ENCODE results near the gene AK8. TPM values are rescaled to one million over a fixed set of nuclear protein-coding genes. Genes with fewer than 3 reads are reported as not detected.

The AK8 gene
- total RNA-seq, 1 experiment from 2014 or later: not detected

DNA sequence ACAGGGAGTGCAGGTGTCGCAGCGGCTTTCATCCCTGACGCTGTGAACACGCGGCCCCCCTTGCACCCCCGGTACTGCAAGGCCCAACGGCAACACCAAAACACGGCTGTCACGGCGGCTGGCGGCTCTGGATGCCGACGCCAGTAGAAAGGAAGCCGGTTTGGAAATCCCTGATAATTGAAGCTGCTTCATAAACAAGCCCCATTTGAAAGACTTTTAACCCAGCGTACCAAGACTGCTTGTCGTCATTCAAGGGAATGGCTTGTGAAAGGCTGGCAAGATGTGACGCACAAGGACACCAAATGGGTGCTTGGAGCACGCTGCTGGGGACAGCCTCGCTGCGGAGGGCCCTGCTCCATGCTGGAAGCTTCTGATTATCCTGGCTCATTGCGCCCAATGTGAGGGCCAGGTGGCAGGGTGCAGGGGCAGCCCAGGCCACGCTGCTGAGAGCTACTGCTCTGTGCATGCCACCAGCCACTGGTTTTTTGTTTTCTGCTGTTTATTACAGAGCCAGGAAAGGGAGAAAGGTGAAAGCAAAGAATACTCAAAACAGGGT lies 144.7 kb downstream of the AK8 start:
- Histone ChIP-seq H3K36me3 (ENCODE audit: insufficient read depth, low read length, poor library complexity, severe bottlenecking) (no peaks in the 10 kb centered on the region), H3K4me1 (ENCODE audit: insufficient read depth, low read length, poor library complexity, severe bottlenecking) (no peaks in the 10 kb centered on the region), H3K4me3 (ENCODE audit: low read depth, low read length, poor library complexity, severe bottlenecking) (no peak overlapping the region), H3K9me3 (ENCODE audit: low read depth, low read length, poor library complexity, severe bottlenecking) (no peaks in the 10 kb centered on the region), H3K27me3 (replicated peaks; ENCODE audit: insufficient read depth, low read depth, low read length, poor library complexity) (no peaks in the 10 kb centered on the region), H3K27ac (ENCODE audit: low read depth, low read length, poor library complexity, severe bottlenecking) (no peak overlapping the region)
- no TSS peak for BruUV-seq (replicated peaks)
- no peak for DNase-seq (ENCODE audit: low spot score)
- POLR2A ChIA-PET (ENCODE audit: low non-redundant PET): no interaction called here
- intact Hi-C loops (cut with micrococcal nuclease; ENCODE audit: unreplicated experiment): no loop called here
- TF ChIP-seq EZH2 (IDR thresholded peaks at IDR 0.05; ENCODE audit: borderline replicate concordance, low read depth, low read length, poor library complexity, severe bottlenecking): no peak
- no peak for TF ChIP-seq CTCF (conservative IDR thresholded peaks at IDR 0.05; ENCODE audit: low read depth, low read length)
- CTCF ChIA-PET: no interaction called here

DNA sequence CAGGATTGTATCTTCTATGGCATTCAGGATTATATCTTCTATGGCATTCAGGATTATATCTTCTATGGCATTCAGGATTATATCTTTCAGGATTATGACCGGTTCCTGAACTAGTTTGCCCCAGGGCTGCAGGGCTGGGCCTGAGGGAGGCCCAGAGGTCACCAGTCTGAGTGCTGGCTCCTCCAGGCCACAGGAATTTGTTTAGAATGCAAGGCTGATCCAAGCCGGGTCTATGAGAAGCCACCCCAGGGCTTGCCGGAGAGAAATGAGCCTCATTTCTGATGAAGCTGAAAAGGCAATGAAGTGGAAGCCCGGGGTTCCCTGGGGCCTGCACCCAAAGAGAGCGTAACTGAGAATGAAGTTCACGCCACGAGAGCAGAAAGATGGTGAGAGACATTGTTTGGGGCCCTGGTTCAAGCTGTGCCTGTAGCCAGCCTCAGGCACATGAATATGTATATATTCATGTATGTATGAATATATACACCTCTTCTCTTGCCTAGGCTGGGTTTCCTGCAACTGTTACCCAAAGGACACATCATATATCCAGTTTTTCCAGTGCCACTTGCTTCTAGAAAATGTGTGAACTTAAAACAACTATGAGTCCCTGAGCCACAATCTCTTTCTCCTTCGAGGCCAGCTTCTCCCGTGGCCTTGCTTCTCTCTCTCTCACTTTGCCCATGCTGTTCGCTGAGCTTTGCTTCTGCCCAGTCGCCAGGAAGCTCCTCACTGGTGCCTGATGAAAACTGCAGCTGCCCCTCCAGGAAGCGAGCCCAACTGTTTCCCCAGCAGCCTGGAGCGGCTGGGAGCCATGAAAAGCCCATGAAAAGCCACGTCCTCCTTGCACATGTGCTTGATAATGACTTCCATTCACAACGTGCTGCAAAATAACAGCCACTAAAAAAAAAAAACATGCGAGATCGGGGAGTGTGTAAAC lies 145.5 kb downstream of the AK8 start:
- TF ChIP-seq EZH2 (IDR thresholded peaks at IDR 0.05; ENCODE audit: borderline replicate concordance, low read depth, low read length, poor library complexity, severe bottlenecking) (no peak), CTCF (conservative IDR thresholded peaks at IDR 0.05; ENCODE audit: low read depth, low read length) (no peak)
- intact Hi-C loops (cut with micrococcal nuclease; ENCODE audit: unreplicated experiment): no loop called here
- no peak overlapping the region for H3K4me3 ChIP-seq (ENCODE audit: low read depth, low read length, poor library complexity, severe bottlenecking)
- BruUV-seq (replicated peaks): no TSS peak
- H3K27me3 ChIP-seq (replicated peaks; ENCODE audit: insufficient read depth, low read depth, low read length, poor library complexity): peaks cover under 1% of the 10 kb centered on the region
- no peaks in the 10 kb centered on the region for H3K9me3 ChIP-seq (ENCODE audit: low read depth, low read length, poor library complexity, severe bottlenecking)
- ChIA-PET POLR2A (ENCODE audit: low non-redundant PET) (no interaction called here), CTCF (no interaction called here)
- H3K36me3 ChIP-seq (ENCODE audit: insufficient read depth, low read length, poor library complexity, severe bottlenecking): no peaks in the 10 kb centered on the region
- no peaks in the 10 kb centered on the region for H3K4me1 ChIP-seq (ENCODE audit: insufficient read depth, low read length, poor library complexity, severe bottlenecking)
- H3K27ac ChIP-seq (ENCODE audit: low read depth, low read length, poor library complexity, severe bottlenecking): no peak overlapping the region
- DNase-seq (ENCODE audit: low spot score): no peak

DNA sequence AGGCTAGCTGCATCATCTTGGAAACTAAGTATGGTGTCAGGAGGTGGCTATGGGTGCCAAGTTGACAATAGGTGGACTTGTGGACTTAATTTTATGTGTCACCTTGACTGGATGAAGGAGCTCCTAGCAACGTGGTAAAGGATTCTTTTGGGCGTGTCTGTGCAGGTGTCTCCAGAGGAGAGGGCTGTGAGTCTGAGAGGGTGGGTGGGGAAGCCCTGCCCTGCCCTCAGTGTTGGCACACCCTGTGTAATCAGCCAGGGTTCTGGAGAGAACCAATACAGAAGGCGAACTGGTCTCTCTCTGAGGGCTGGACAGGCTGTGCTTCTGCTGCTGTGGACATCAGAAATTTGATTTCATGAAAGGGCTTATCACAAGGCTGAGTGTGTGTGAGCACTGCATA lies 146.9 kb downstream of the AK8 start:
- CTCF ChIA-PET: no interaction called here
- Histone ChIP-seq H3K4me1 (ENCODE audit: insufficient read depth, low read length, poor library complexity, severe bottlenecking) (no peaks in the 10 kb centered on the region), H3K4me3 (ENCODE audit: low read depth, low read length, poor library complexity, severe bottlenecking) (no peak overlapping the region), H3K27me3 (replicated peaks; ENCODE audit: insufficient read depth, low read depth, low read length, poor library complexity) (peaks cover 7% of the 10 kb centered on the region), H3K36me3 (ENCODE audit: insufficient read depth, low read length, poor library complexity, severe bottlenecking) (no peaks in the 10 kb centered on the region), H3K9me3 (ENCODE audit: low read depth, low read length, poor library complexity, severe bottlenecking) (no peaks in the 10 kb centered on the region), H3K27ac (ENCODE audit: low read depth, low read length, poor library complexity, severe bottlenecking) (no peak overlapping the region)
- no peak for DNase-seq (ENCODE audit: low spot score)
- no peak for TF ChIP-seq CTCF (conservative IDR thresholded peaks at IDR 0.05; ENCODE audit: low read depth, low read length)
- TF ChIP-seq EZH2 (IDR thresholded peaks at IDR 0.05; ENCODE audit: borderline replicate concordance, low read depth, low read length, poor library complexity, severe bottlenecking): no peak
- intact Hi-C loops (cut with micrococcal nuclease; ENCODE audit: unreplicated experiment): no loop called here
- POLR2A ChIA-PET (ENCODE audit: low non-redundant PET): no interaction called here
- no TSS peak for BruUV-seq (replicated peaks)
